KG1 (cell line): ENCODE data around the gene DYNC1LI1.

ENCODE experiments used
- DNase-seq: peaks from one replicate; lab custom pipeline; 2025; lab: John Stamatoyannopoulos, UW

The DYNC1LI1 gene

DNA sequence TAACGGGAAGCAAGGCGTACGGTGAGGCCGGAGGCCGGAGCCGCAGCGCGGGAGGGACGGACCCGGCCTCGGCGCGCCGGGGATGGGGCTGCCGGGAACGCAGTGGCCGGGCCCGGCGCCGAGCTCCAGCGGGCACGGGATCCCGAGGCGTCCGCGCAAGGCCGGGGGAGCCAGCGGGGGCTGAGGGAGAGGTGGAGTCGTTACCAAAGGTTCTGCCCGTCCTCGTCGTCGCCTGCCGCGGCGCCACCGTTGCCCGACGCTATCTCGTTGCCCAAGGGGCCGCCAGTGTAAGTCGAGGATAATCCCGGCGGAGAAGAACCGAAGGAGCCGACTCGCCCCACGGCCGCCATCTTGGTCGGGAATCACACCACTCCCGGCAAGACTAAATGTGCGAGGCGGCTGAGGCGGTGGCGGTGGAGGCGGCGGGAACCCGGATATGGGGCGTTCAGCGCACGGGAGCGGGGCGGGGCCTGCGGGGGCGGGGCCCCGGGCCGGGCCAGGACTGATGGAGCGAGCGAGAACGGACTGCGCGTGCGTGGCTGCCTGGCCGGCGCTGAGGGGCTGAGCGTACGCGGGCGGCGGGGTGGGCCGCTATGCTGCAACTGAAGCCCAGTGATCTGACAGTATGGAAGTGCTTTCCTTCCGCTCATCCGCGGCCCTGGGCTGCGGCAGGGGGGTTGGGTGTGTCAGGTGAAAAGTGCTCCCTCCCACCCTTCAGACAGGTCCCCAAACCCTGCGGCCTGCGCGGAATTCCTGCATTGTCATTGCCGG lies at the start of gene DYNC1LI1:
Gene DYNC1LI1, minus strand, starts transcription at position 438 of the 771 bp plus-strand sequence. Its CDS starts 88 bp downstream, at position 350.
- peak; percentile 92 for DNase-seq

DNA sequence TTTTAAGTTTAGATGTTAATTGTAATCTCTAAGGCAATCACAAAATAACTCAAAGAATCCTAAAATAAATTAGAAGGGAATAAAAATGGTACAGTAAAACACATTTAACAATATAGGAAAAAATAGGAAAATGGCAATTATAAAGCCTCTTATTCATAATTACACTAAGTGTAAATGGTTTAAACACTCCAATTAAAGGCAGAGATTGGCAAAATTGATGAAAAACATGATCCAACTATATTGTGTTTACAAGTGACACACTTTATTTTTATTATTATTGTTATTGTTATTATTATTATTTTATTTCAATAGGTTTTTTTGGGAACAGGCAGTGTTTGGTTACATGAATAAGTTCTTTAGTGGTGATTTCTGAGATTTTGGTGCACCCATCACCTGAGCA lies 48.7 kb upstream of the DYNC1LI1 start:
- no peak for DNase-seq

DNA sequence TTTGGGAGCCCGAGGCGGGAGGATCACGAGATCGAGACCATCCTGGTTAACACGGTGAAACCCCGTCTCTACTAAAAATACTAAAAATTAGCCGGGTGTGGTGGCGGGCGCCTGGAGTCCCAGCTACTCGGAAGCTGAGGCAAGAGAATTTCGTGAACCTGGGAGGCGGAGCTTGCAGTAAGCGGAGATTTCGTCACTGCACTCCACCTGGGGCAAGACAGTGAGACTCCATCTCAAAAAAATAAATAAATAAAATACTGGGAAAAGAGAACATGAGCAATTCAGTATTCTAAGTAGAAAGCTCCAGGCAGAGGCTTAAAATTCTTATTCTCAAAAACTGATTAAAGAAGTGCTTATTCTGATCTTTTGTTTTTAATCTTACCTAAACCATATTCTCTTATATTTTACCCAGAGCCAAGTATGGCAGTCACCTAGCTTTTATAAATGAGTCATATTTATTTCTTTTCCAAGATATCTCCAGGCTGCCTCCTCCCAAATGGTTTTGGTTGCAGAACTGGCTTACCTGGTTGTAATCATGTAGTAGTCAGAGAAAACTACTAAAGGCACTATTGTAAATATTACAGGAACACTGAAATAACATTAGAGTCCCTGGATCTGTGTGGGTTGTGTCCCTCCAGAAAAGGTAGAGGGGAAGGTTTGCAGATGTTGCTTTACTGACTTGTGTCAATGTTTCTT lies 45.8 kb upstream of the DYNC1LI1 start:
- DNase-seq: no peak

DNA sequence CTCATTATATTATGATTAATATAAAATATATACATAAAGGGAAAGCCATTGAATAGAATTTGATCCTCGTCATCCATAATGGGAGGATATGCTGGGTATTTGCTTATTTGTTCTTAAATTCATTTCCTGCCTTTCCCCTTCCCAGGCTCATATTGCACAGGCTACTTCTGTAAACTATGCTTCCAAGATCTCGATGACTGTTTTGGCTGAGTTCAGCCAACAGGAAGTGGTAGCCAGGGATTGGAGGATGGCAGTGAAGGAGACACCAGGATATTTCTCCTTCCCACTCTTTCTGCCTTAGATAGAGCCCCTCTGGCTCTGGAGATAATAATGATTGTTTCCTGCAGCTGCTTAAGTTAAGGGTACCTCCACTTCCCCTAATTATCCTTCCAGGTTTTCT lies 44.3 kb upstream of the DYNC1LI1 start:
- no peak for DNase-seq

DNA sequence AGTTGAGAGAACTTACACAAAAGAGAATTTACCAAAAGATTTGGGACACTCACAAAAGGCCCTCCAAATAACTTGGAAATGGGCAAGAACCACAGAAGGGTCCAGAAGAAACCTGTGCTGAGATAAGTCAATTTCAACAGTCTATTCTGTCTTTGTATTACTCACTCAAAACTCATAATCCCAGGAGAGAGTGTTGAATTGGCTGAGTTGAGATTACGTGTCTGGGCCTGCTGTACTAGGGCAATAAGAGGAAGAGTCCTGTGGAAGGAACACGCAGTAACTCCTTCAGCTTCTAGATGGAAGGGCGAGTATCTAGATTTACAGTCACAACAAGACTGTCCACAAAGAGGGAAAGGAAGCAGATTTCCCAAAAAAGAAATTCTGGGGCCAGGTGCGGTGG lies 42.5 kb upstream of the DYNC1LI1 start:
- no peak for DNase-seq

GRCh38 chr3:32612547-32612946 lies 41.9 kb upstream of the DYNC1LI1 start:
- no peak for DNase-seq

DNA sequence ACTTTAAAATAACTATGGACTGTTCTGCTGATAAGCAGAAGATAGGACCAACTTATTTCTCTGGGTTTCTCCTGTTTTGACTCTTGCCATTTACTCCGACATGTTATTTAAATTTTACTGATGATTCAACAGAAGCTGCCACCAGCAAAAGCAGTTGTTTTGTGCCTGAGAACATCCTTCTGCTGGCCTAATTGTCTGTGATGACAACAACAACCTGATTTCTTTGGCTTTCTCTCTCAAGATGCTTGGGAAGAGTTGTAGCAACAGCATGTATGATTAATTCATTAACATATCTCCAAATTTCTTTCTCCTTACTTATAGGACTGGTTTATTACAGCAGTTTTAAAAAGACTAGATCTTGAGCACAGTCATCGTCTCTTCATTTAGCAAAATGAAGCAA lies 36.9 kb upstream of the DYNC1LI1 start:
- no peak for DNase-seq

- DNase-seq: no peak
These were observed 36.3 kb upstream of the DYNC1LI1 start for GRCh38 chr3:32606960-32607359.

DNA sequence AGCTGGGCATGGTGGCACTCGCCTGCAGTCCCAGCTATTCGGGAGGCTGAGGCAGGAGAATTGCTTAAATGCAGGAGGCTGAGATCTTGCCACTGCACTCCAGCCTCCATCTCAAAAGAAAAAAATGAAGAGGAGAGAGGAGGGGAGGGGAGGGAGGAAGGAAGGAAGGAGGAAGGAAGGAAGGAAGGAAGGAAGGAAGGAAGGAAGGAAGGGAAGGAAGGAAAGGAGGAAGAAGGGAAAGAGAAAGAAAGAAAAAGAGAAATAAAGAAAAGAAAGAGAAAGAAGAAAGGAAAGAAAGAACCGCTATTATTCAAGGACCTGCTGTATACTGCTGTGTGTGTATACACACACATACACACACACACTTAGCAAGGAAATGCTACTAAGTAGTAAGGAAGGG lies 35.6 kb upstream of the DYNC1LI1 start:
- no peak for DNase-seq

GRCh38 chr3:32603064-32603463 lies 32.4 kb upstream of the DYNC1LI1 start:
- no peak for DNase-seq

- DNase-seq: no peak
These were observed 31.5 kb upstream of the DYNC1LI1 start for GRCh38 chr3:32602206-32602605.

DNA sequence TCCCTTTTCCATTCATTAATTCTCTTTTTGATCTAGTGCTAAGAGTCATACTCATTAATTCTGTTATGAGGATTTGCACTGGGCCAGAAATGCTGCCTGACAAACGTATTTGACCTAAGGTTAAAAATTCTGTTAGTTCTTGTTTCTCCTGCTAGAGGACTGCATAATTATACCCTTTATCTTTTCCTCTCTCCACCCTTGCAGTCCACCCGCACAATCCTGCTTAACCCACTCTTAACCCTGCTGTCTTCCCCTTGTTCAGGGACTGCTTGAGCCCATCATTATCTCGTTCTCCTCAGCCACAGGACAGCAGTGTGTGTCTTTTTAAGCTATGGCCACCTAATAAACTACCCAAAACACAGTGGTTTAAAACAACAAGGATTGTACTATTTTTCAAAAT lies 31.1 kb upstream of the DYNC1LI1 start:
- DNase-seq: no peak

GRCh38 chr3:32597656-32598055 lies 27.0 kb upstream of the DYNC1LI1 start:
- DNase-seq: no peak

- no peak for DNase-seq
These were observed 26.3 kb upstream of the DYNC1LI1 start for GRCh38 chr3:32596909-32597369.

GRCh38 chr3:32596282-32596908 lies 25.7 kb upstream of the DYNC1LI1 start:
- DNase-seq: no peak

DNA sequence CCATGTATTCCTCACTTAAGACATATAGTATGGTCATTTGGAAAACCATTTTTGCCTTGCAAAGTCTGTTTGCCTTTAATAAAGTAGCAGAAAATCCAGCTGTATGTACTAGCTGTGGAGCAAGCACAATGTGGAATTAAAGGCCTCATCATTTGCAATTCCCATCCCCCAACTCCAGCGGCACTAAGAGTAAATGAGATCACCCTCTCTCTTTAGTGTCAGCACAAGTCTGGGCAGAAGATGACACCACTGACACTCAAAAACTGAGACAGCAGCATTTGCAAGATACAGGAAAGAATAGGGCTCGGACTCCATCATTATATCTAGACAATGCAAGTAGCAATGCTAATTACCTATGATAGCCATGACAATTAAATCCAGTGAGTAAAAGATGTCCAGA lies 24.7 kb upstream of the DYNC1LI1 start:
- no peak for DNase-seq

DNA sequence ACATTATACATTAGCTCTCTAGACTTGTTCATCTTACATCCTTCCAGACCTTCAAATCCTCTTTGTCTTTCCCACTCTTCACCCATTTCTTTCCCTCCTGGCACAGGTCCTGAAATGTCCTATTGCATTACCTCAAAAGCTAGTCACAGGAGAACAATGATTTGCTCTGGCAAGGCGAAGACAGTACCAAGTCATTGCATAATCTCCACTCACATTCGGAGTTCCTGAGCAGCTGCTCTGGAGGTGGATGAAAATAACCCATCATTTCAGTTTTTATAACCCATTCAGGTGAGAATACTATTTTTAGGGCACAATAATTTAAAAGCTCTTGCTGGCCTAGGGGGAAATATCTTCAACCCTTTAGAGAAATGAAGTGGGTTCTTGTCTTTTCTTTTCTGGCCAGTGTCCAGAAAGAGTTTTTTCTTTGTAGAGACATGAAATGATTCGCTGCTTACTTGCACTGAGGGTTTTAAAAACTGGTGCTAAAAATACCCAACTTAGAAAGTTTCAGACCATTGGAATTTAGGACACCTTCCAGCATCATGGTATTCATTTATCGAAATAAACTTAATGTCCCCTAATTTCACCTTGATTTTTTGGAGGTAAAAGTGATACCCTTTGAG lies 23.4 kb upstream of the DYNC1LI1 start:
- DNase-seq: no peak

- no peak for DNase-seq
These were observed 22.2 kb upstream of the DYNC1LI1 start for GRCh38 chr3:32592696-32593353.

DNA sequence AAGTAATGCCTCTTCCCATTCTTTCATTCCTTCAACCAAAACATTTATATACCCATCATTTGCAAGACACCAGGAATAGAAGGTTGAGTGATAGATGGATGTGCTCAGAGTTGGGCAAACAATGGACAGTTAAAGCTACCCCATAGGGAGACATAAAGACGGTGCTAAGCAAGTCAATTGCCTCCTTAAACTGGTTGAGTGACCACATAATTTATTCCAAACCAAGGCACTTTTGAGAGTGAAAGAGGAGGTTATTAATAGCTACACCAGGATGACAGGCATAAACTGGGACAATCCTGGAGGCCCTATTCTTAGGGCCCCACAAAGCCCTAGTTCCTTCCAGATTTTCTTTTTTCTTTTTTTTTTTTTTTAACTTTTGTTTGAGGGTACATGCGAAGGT lies 21.4 kb upstream of the DYNC1LI1 start:
- no peak for DNase-seq

DNA sequence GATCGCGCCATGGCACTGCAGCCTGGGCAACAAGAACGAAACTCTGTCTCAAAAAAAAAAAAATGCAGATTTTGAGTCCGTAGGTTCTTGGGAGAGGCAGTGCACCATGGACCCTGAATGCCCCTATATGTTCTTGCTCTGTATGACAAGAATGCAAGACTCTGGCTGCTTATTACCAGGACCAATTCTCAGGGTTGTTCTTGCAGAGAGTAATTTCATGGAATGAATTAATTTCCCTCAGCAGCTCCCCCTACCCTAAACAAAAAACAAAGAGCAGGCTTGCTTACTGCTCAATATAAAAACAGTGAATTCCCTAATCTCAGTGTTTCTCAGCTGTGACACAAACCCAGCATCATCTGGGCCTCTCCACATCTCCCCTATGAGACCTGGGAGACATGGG lies 20.5 kb upstream of the DYNC1LI1 start:
- no peak for DNase-seq

DNA sequence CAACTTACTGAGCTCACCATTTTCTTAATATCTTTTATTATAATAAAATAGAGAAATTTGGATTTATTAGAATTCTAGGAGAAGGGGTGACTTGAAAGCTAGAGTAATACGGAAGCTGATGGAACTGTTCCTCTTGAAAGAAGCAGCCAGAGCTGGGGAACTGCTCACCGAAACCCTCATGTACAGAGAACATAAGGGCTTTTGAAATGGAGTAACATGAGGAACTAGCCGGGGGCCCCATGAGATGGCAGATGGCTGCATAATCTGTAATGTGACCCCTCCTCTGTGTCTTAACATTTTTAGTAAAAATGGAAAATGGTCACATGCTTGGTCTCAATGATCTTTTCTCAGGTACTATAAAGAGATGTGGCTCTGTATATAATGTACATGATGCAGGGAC lies 15.7 kb upstream of the DYNC1LI1 start:
- no peak for DNase-seq

GRCh38 chr3:32584660-32585059 lies 14.0 kb upstream of the DYNC1LI1 start:
- no peak for DNase-seq
